ENCODE data around the gene NRG3.

The NRG3 gene

GRCh38 chr10:82538272-82538671, 663.3 kb downstream of the NRG3 start:
- FAIRE-seq (no peak), DNase-seq (ENCODE audit: insufficient read length, low spot score) (no peak)
- no peak for TF ChIP-seq SPI1 (IDR thresholded peaks at IDR 0.05; ENCODE audit: low read depth, low read length)
- TF ChIP-seq PAX5 (IDR thresholded peaks at IDR 0.05; ENCODE audit: insufficient read depth, low read length, severe bottlenecking) = no peak
- no peak for TF ChIP-seq POLR2A (IDR thresholded peaks at IDR 0.05; ENCODE audit: low read depth, low read length)
- no peak for TF ChIP-seq POU2F2 (IDR thresholded peaks at IDR 0.05; ENCODE audit: low read depth, low read length)
- TF ChIP-seq POLR2AphosphoS5 (IDR thresholded peaks at IDR 0.05; ENCODE audit: low read depth, low read length) = no peak

GRCh38 chr10:82543631-82544030, 668.6 kb downstream of the NRG3 start:
- TF ChIP-seq POU2F2 (IDR thresholded peaks at IDR 0.05; ENCODE audit: low read depth, low read length) = no peak
- no peak for TF ChIP-seq POLR2A (IDR thresholded peaks at IDR 0.05; ENCODE audit: low read depth, low read length)
- TF ChIP-seq PAX5 (IDR thresholded peaks at IDR 0.05; ENCODE audit: insufficient read depth, low read length, severe bottlenecking) = no peak
- no peak for TF ChIP-seq SPI1 (IDR thresholded peaks at IDR 0.05; ENCODE audit: low read depth, low read length)
- no peak for TF ChIP-seq TAF1 (IDR thresholded peaks at IDR 0.05; ENCODE audit: low read depth, low read length)
- TF ChIP-seq POLR2AphosphoS5 (IDR thresholded peaks at IDR 0.05; ENCODE audit: low read depth, low read length) = no peak
- DNase-seq (ENCODE audit: insufficient read length, low spot score) (no peak), FAIRE-seq (no peak)

GRCh38 chr10:82544377-82544776, 669.4 kb downstream of the NRG3 start:
- FAIRE-seq (no peak), DNase-seq (ENCODE audit: insufficient read length, low spot score) (no peak)
- TF ChIP-seq SPI1 (IDR thresholded peaks at IDR 0.05; ENCODE audit: low read depth, low read length) (no peak), TAF1 (IDR thresholded peaks at IDR 0.05; ENCODE audit: low read depth, low read length) (no peak), POLR2AphosphoS5 (IDR thresholded peaks at IDR 0.05; ENCODE audit: low read depth, low read length) (no peak)

GRCh38 chr10:82551506-82551905, 676.5 kb downstream of the NRG3 start:
- no peak for TF ChIP-seq POU2F2 (IDR thresholded peaks at IDR 0.05; ENCODE audit: low read depth, low read length)
- TF ChIP-seq TAF1 (IDR thresholded peaks at IDR 0.05; ENCODE audit: low read depth, low read length) = no peak
- TF ChIP-seq SPI1 (IDR thresholded peaks at IDR 0.05; ENCODE audit: low read depth, low read length) = no peak
- no peak for TF ChIP-seq PAX5 (IDR thresholded peaks at IDR 0.05; ENCODE audit: insufficient read depth, low read length, severe bottlenecking)
- no peak for TF ChIP-seq POLR2AphosphoS5 (IDR thresholded peaks at IDR 0.05; ENCODE audit: low read depth, low read length)
- no peak for TF ChIP-seq POLR2A (IDR thresholded peaks at IDR 0.05; ENCODE audit: low read depth, low read length)
- FAIRE-seq (no peak), DNase-seq (ENCODE audit: insufficient read length, low spot score) (no peak)

- no peak for FAIRE-seq
These were observed 677.3 kb downstream of the NRG3 start for GRCh38 chr10:82552267-82552666.

GRCh38 chr10:82554381-82554780, 679.4 kb downstream of the NRG3 start:
- DNase-seq (ENCODE audit: insufficient read length, low spot score) = no peak
- no peak for FAIRE-seq
- no peak for TF ChIP-seq POLR2A (IDR thresholded peaks at IDR 0.05; ENCODE audit: low read depth, low read length)
- TF ChIP-seq TAF1 (IDR thresholded peaks at IDR 0.05; ENCODE audit: low read depth, low read length) = no peak
- no peak for TF ChIP-seq POU2F2 (IDR thresholded peaks at IDR 0.05; ENCODE audit: low read depth, low read length)
- TF ChIP-seq SPI1 (IDR thresholded peaks at IDR 0.05; ENCODE audit: low read depth, low read length) = no peak
- TF ChIP-seq POLR2AphosphoS5 (IDR thresholded peaks at IDR 0.05; ENCODE audit: low read depth, low read length) = no peak
- TF ChIP-seq PAX5 (IDR thresholded peaks at IDR 0.05; ENCODE audit: insufficient read depth, low read length, severe bottlenecking) = no peak

More at GRCh38 chr10:82552267-82552666, 677.3 kb downstream of the NRG3 start:
- no peak for TF ChIP-seq POLR2A (IDR thresholded peaks at IDR 0.05; ENCODE audit: low read depth, low read length)
- TF ChIP-seq SPI1 (IDR thresholded peaks at IDR 0.05; ENCODE audit: low read depth, low read length) = no peak
- no peak for TF ChIP-seq PAX5 (IDR thresholded peaks at IDR 0.05; ENCODE audit: insufficient read depth, low read length, severe bottlenecking)
- TF ChIP-seq POU2F2 (IDR thresholded peaks at IDR 0.05; ENCODE audit: low read depth, low read length) = no peak
- TF ChIP-seq POLR2AphosphoS5 (IDR thresholded peaks at IDR 0.05; ENCODE audit: low read depth, low read length) = no peak
- no peak for TF ChIP-seq TAF1 (IDR thresholded peaks at IDR 0.05; ENCODE audit: low read depth, low read length)
- no peak for DNase-seq (ENCODE audit: insufficient read length, low spot score)

- no peak for DNase-seq (ENCODE audit: insufficient read length, low spot score)
- no peak for FAIRE-seq
- TF ChIP-seq POLR2A (IDR thresholded peaks at IDR 0.05; ENCODE audit: low read depth, low read length) (no peak), POU2F2 (IDR thresholded peaks at IDR 0.05; ENCODE audit: low read depth, low read length) (no peak), TAF1 (IDR thresholded peaks at IDR 0.05; ENCODE audit: low read depth, low read length) (no peak), SPI1 (IDR thresholded peaks at IDR 0.05; ENCODE audit: low read depth, low read length) (no peak), POLR2AphosphoS5 (IDR thresholded peaks at IDR 0.05; ENCODE audit: low read depth, low read length) (no peak), PAX5 (IDR thresholded peaks at IDR 0.05; ENCODE audit: insufficient read depth, low read length, severe bottlenecking) (no peak)
These were observed 683.1 kb downstream of the NRG3 start for GRCh38 chr10:82558014-82558607.

- DNase-seq (ENCODE audit: insufficient read length, low spot score) (no peak), FAIRE-seq (no peak)
- TF ChIP-seq SPI1 (IDR thresholded peaks at IDR 0.05; ENCODE audit: low read depth, low read length) (no peak), POU2F2 (IDR thresholded peaks at IDR 0.05; ENCODE audit: low read depth, low read length) (no peak), PAX5 (IDR thresholded peaks at IDR 0.05; ENCODE audit: insufficient read depth, low read length, severe bottlenecking) (no peak), TAF1 (IDR thresholded peaks at IDR 0.05; ENCODE audit: low read depth, low read length) (no peak), POLR2AphosphoS5 (IDR thresholded peaks at IDR 0.05; ENCODE audit: low read depth, low read length) (no peak), POLR2A (IDR thresholded peaks at IDR 0.05; ENCODE audit: low read depth, low read length) (no peak)
These were observed 689.6 kb downstream of the NRG3 start for GRCh38 chr10:82564353-82565196.

- no peak for FAIRE-seq
- no peak for DNase-seq (ENCODE audit: insufficient read length, low spot score)
These were observed 690.2 kb downstream of the NRG3 start for GRCh38 chr10:82565197-82565575.

More at GRCh38 chr10:82565197-82565575, 690.2 kb downstream of the NRG3 start:
- TF ChIP-seq POLR2A (IDR thresholded peaks at IDR 0.05; ENCODE audit: low read depth, low read length) (no peak), SPI1 (IDR thresholded peaks at IDR 0.05; ENCODE audit: low read depth, low read length) (no peak), POU2F2 (IDR thresholded peaks at IDR 0.05; ENCODE audit: low read depth, low read length) (no peak), TAF1 (IDR thresholded peaks at IDR 0.05; ENCODE audit: low read depth, low read length) (no peak), PAX5 (IDR thresholded peaks at IDR 0.05; ENCODE audit: insufficient read depth, low read length, severe bottlenecking) (no peak), POLR2AphosphoS5 (IDR thresholded peaks at IDR 0.05; ENCODE audit: low read depth, low read length) (no peak)

All from GM12891 (cell line).